Cardiac ventricle fibroblast (primary cell): Measurements from ENCODE around the gene SHLD2. TPM values are rescaled to one million over a fixed set of nuclear protein-coding genes. Genes with fewer than 3 reads are reported as not detected.

Experiments
- total RNA-seq: library from RNA; depleted of rRNA; stranded (reverse); fragments of >200 nt; gene quantifications from 2 replicates; pipeline ENCODE4 v1.2.3, GENCODE V29; 2015

SHLD2 gene
- 14.4 TPM in 2 replicates for total RNA-seq

GRCh38 chr10:87094373-87095235, at the start of gene SHLD2, which contains the start of gene GLUD1:
Gene SHLD2 (plus strand): TSS chr10:87095206. CDS start chr10:87151355, 56,149 bp downstream.
Gene GLUD1 (minus strand): TSS chr10:87094843. CDS start chr10:87094769, 74 bp downstream.

GRCh38 chr10:87225148-87225547, 130.1 kb downstream of the SHLD2 start, which contains the start of gene NUTM2A:
Gene NUTM2A (plus strand): TSS chr10:87225448. CDS start chr10:87225831, 383 bp downstream.

Other genes with a start within 250 kb of the SHLD2 start
- 2.4 and 3.3 TPM in 2 replicates for gene MMRN2, start 137.6 kb upstream of the SHLD2 start, total RNA-seq
- 6.4 and 9.0 TPM in 2 replicates for gene SNCG, start 136.6 kb upstream of the SHLD2 start, total RNA-seq
- gene ADIRF, start 126.7 kb upstream of the SHLD2 start, total RNA-seq, result 13.2 and 14.4 TPM in 2 replicates
- gene FAM25A, start 74.9 kb upstream of the SHLD2 start, total RNA-seq, result not detected in 2 replicates
- gene GLUD1, start 363 bp upstream of the SHLD2 start, total RNA-seq, result 126 and 142 TPM in 2 replicates
- 0.06 TPM in 1 of 2 replicates, not detected in the other for gene NUTM2A, start 130.2 kb downstream of the SHLD2 start, total RNA-seq